Neutrophil (primary cell): ENCODE measurements around the gene SCGB1D2.

ENCODE experiments used
- H3K27ac ChIP-seq: fragments of 200-600 bp; sonication (generic); 2 replicates; pipeline ENCODE4 v1.5.1; 2016; ENCODE audit warnings: mild to moderate bottlenecking, moderate library complexity
- H3K27me3 ChIP-seq: fragments of 200-600 bp; sonication (generic); 2 replicates; pipeline ENCODE4 v1.6.0; 2016; ENCODE audit warnings: mild to moderate bottlenecking
- H3K36me3 ChIP-seq: fragments of 200-600 bp; sonication (generic); 2 replicates; pipeline ENCODE4 v1.5.1; 2017
- H3K4me1 ChIP-seq, 2 experiments: fragments of 200-600 bp in 1 of 2; sonication (generic) in 1 of 2; 1 replicate in 1 of 2; 2 replicates in 1 of 2; pipeline versions ENCODE4 v1.5.1 to v1.6.1; 2013 to 2016; ENCODE audit warnings: low read depth in 1 of 2, low read length in 1 of 2, mild to moderate bottlenecking in 1 of 2, moderate library complexity in 1 of 2; ENCODE audit not compliant: control insufficient read depth in 1 of 2, insufficient read depth in 1 of 2
- H3K4me3 ChIP-seq, 2 experiments: fragments of 200-600 bp in 1 of 2; sonication (generic) in 1 of 2; 1 replicate in 1 of 2; 2 replicates in 1 of 2; pipeline ENCODE4 v1.5.1; 2013 to 2016; ENCODE audit warnings: low read depth in 1 of 2, low read length in 1 of 2, mild to moderate bottlenecking in 1 of 2, moderate library complexity in 1 of 2
- H3K9me3 ChIP-seq: fragments of 200-600 bp; sonication (generic); 2 replicates; pipeline ENCODE4 v1.5.1; 2016
- TF ChIP-seq, protein P1 (sequence below): fragments of 200-600 bp; sonication (generic); IDR thresholded peaks from 2 replicates; pipeline ENCODE4 v1.5.1; 2016; ENCODE audit warnings: antibody characterized with exemption

The SCGB1D2 gene

GRCh38 chr11:62264004-62264403 is 22.0 kb downstream of the SCGB1D2 start:
- Histone ChIP-seq H3K36me3 (no peaks in the 10 kb centered on the region), H3K4me1 (no peaks in the 10 kb centered on the region), H3K9me3 (no peaks in the 10 kb centered on the region), H3K4me3 (no peak overlapping the region), H3K27me3 (peaks cover 62% of the 10 kb centered on the region), H3K27ac (no peak overlapping the region)
- TF ChIP-seq, protein P1, sequence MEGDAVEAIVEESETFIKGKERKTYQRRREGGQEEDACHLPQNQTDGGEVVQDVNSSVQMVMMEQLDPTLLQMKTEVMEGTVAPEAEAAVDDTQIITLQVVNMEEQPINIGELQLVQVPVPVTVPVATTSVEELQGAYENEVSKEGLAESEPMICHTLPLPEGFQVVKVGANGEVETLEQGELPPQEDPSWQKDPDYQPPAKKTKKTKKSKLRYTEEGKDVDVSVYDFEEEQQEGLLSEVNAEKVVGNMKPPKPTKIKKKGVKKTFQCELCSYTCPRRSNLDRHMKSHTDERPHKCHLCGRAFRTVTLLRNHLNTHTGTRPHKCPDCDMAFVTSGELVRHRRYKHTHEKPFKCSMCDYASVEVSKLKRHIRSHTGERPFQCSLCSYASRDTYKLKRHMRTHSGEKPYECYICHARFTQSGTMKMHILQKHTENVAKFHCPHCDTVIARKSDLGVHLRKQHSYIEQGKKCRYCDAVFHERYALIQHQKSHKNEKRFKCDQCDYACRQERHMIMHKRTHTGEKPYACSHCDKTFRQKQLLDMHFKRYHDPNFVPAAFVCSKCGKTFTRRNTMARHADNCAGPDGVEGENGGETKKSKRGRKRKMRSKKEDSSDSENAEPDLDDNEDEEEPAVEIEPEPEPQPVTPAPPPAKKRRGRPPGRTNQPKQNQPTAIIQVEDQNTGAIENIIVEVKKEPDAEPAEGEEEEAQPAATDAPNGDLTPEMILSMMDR, result no peak

DNA sequence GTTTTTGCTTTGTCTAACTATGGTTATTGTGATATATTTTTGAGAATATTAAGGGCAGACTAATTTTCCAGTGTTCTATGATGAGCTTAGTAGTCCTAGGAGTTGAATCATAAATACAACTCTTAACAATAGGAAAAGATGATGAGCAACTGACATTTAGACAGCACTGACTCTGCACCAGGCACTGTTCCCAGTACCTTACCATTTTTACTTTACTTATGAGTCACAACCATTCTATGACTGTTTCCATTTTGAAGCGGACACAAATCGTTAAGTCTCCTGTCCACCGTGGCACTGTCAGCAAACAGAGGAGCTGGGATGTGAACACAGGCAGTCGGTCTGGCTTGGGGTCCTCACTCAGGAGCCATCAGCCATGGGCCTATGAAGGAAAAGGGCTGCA is 24.5 kb downstream of the SCGB1D2 start:
- no peaks in the 10 kb centered on the region for H3K4me1 ChIP-seq
- H3K27me3 ChIP-seq, result peaks cover 72% of the 10 kb centered on the region
- no peaks in the 10 kb centered on the region for H3K36me3 ChIP-seq
- TF ChIP-seq, protein P1, result no peak
- no peaks in the 10 kb centered on the region for H3K9me3 ChIP-seq
- H3K27ac ChIP-seq, result no peak overlapping the region
- H3K4me3 ChIP-seq, result no peak overlapping the region

GRCh38 chr11:62267050-62267449 is 25.0 kb downstream of the SCGB1D2 start:
- H3K36me3 ChIP-seq, result no peaks in the 10 kb centered on the region
- TF ChIP-seq, protein P1, result no peak
- H3K27me3 ChIP-seq, result peaks cover 70% of the 10 kb centered on the region
- H3K4me1 ChIP-seq, result no peaks in the 10 kb centered on the region
- H3K4me3 ChIP-seq, result no peak overlapping the region
- no peak overlapping the region for H3K27ac ChIP-seq
- no peaks in the 10 kb centered on the region for H3K9me3 ChIP-seq

- no peak overlapping the region for H3K27ac ChIP-seq
- H3K4me1 ChIP-seq, result no peaks in the 10 kb centered on the region
- H3K9me3 ChIP-seq, result no peaks in the 10 kb centered on the region
- peaks cover 73% of the 10 kb centered on the region for H3K27me3 ChIP-seq
- H3K4me3 ChIP-seq, result no peak overlapping the region
- TF ChIP-seq, protein P1, result no peak
- H3K36me3 ChIP-seq, result no peaks in the 10 kb centered on the region
Observed at GRCh38 chr11:62267576-62267975, 25.5 kb downstream of the SCGB1D2 start.

GRCh38 chr11:62269654-62270278 is 27.7 kb downstream of the SCGB1D2 start, which contains the start of gene SCGB2A2:
Gene SCGB2A2 (plus strand): TSS chr11:62270158. CDS start chr11:62270217, 59 bp downstream.
- no peaks in the 10 kb centered on the region for H3K36me3 ChIP-seq
- H3K27me3 ChIP-seq, result peaks cover 75% of the 10 kb centered on the region
- TF ChIP-seq, protein P1, result no peak
- no peak within 1 kb of the TSS for H3K4me3 ChIP-seq
- no peaks in the 10 kb centered on the region for H3K4me1 ChIP-seq
- H3K9me3 ChIP-seq, result no peaks in the 10 kb centered on the region
- no peak within 1 kb of the TSS for H3K27ac ChIP-seq
